Stomach (tissue), 4 donors: ENCODE data around the gene ELMO1.

Source experiments
- EP300 ChIP-seq: sonication (generic); formaldehyde crosslinking; IDR thresholded peaks from one replicate; pipeline ENCODE4 v1.6.1; 2017; ENCODE audit warnings: antibody characterized with exemption
- POLR2A ChIP-seq, 4 donors: fragments of 450-650 bp; IDR thresholded peaks; one replicate each; pipeline ENCODE4 v1.6.1; 2016; ENCODE audit warnings: antibody characterized with exemption in 4 of 4, control low read depth in 2 of 4, mild to moderate bottlenecking in 1 of 4, moderate library complexity in 1 of 4
- POLR2AphosphoS5 ChIP-seq, 3 donors: sonication (generic); formaldehyde crosslinking; IDR thresholded peaks; one replicate each; pipeline ENCODE4 v1.6.1; 2016; ENCODE audit warnings: antibody characterized with exemption in 3 of 3
- TF ChIP-seq, protein P1 (sequence below), 7 experiments: fragments of 450-650 bp in 4 of 7; fragments of 200-600 bp in 3 of 7; sonication (generic) in 3 of 7; IDR thresholded peaks; one replicate each; pipeline ENCODE4 v1.5.1; 2016 to 2019; ENCODE audit warnings: antibody characterized with exemption in 7 of 7, control low read depth in 2 of 7, mild to moderate bottlenecking in 1 of 7

DNA sequence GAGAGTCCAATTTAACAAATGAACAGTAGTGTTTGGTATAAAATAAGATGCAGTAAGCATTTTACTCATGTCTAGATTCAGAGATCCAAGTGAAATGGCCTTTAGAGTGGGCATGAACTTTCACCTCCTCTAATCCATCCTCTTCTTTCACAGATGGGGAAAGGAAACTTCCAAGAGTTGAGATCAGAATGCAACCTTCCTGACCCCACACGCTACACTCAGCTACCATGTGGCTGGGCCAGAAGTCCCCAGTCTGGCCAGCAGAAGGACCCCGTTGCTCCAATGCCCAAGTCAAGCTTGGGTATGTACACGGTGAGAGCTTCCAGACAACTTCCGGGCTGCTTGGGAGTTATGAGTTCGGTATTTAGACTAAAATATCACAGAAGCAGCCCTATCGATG is 228.0 kb downstream of the ELMO1 start:
- TF ChIP-seq, protein P1, sequence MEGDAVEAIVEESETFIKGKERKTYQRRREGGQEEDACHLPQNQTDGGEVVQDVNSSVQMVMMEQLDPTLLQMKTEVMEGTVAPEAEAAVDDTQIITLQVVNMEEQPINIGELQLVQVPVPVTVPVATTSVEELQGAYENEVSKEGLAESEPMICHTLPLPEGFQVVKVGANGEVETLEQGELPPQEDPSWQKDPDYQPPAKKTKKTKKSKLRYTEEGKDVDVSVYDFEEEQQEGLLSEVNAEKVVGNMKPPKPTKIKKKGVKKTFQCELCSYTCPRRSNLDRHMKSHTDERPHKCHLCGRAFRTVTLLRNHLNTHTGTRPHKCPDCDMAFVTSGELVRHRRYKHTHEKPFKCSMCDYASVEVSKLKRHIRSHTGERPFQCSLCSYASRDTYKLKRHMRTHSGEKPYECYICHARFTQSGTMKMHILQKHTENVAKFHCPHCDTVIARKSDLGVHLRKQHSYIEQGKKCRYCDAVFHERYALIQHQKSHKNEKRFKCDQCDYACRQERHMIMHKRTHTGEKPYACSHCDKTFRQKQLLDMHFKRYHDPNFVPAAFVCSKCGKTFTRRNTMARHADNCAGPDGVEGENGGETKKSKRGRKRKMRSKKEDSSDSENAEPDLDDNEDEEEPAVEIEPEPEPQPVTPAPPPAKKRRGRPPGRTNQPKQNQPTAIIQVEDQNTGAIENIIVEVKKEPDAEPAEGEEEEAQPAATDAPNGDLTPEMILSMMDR (IDR thresholded peaks at IDR 0.05), result no peak
- TF ChIP-seq POLR2AphosphoS5 (IDR thresholded peaks at IDR 0.05) (no peak), POLR2A (IDR thresholded peaks at IDR 0.05) (no peak), EP300 (no peak)
